IPS DF 4.7 (cell line): ENCODE results near the gene STAC2.
"Not testable (repeated sequence)": the region's sequence is repeated elsewhere in the genome, so short reads cannot be mapped to it uniquely, and the experiment has no call there.

Source experiments
- DNase-seq: peaks from one replicate; pipeline ENCODE4 v3.0.0-alpha.2; 2013; ENCODE audit warnings: low spot score; ENCODE audit errors: extremely low read depth

STAC2 gene

GRCh38 chr17:39225308-39225958 is at the start of gene STAC2:
Gene STAC2, minus strand, starts transcription at chr17:39225945. Its CDS starts 443 bp downstream, at chr17:39225502.
- DNase-seq = no peak

- no peak for DNase-seq
These were observed 45.8 kb upstream of the STAC2 start for GRCh38 chr17:39271546-39271945.

- DNase-seq = no peak
These were observed 45.2 kb upstream of the STAC2 start for GRCh38 chr17:39270923-39271322.

- no peak for DNase-seq
These were observed 38.4 kb upstream of the STAC2 start for GRCh38 chr17:39264119-39264518.

- DNase-seq = no peak
These were observed 35.5 kb upstream of the STAC2 start for GRCh38 chr17:39261286-39261685.

- DNase-seq = no peak
These were observed 27.2 kb upstream of the STAC2 start for GRCh38 chr17:39252788-39253460.

- no peak for DNase-seq
These were observed 26.3 kb upstream of the STAC2 start for GRCh38 chr17:39251997-39252396.

- DNase-seq = not testable (repeated sequence)
These were observed 24.3 kb upstream of the STAC2 start for GRCh38 chr17:39250076-39250475.

GRCh38 chr17:39246274-39246673 is 20.5 kb upstream of the STAC2 start:
- DNase-seq = no peak

GRCh38 chr17:39244600-39245570 is 19.1 kb upstream of the STAC2 start:
- peak; percentile 88 for DNase-seq

GRCh38 chr17:39244016-39244599 is 18.4 kb upstream of the STAC2 start:
- DNase-seq = no peak

- DNase-seq = no peak
These were observed 17.4 kb upstream of the STAC2 start for GRCh38 chr17:39243155-39243554.

GRCh38 chr17:39240631-39241030 is 14.9 kb upstream of the STAC2 start:
- DNase-seq = no peak

- peak; percentile 58 for DNase-seq
These were observed 14.0 kb upstream of the STAC2 start for GRCh38 chr17:39239640-39240314.

GRCh38 chr17:39238311-39238972 is 12.7 kb upstream of the STAC2 start:
- DNase-seq = no peak

- DNase-seq = no peak
These were observed 11.8 kb upstream of the STAC2 start for GRCh38 chr17:39237586-39237985.

- no peak for DNase-seq
These were observed 11.3 kb upstream of the STAC2 start for GRCh38 chr17:39236981-39237441.

- no peak for DNase-seq
These were observed 10.7 kb upstream of the STAC2 start for GRCh38 chr17:39236450-39236927.

- DNase-seq = peak; percentile 89
These were observed 10.1 kb upstream of the STAC2 start for GRCh38 chr17:39235555-39236449.
